Thyroid gland (tissue), 4 donors: Measurements from ENCODE around the gene RNF220.

Source experiments
- POLR2A ChIP-seq, 2 donors: fragments of 450-650 bp; IDR thresholded peaks; one replicate each; pipeline ENCODE4 v1.6.1; 2017; ENCODE audit warnings: antibody characterized with exemption in 2 of 2, mild to moderate bottlenecking in 2 of 2, moderate library complexity in 1 of 2
- TF ChIP-seq, protein P1 (sequence below), 6 experiments: fragments of 200-600 bp in 3 of 6; fragments of 450-650 bp in 3 of 6; sonication (generic) in 3 of 6; IDR thresholded peaks; one replicate each; pipeline ENCODE4 v1.5.1; 2016 to 2019; ENCODE audit warnings: antibody characterized with exemption in 6 of 6, mild to moderate bottlenecking in 2 of 6, inconsistent platforms in 1 of 6, moderate library complexity in 1 of 6

DNA sequence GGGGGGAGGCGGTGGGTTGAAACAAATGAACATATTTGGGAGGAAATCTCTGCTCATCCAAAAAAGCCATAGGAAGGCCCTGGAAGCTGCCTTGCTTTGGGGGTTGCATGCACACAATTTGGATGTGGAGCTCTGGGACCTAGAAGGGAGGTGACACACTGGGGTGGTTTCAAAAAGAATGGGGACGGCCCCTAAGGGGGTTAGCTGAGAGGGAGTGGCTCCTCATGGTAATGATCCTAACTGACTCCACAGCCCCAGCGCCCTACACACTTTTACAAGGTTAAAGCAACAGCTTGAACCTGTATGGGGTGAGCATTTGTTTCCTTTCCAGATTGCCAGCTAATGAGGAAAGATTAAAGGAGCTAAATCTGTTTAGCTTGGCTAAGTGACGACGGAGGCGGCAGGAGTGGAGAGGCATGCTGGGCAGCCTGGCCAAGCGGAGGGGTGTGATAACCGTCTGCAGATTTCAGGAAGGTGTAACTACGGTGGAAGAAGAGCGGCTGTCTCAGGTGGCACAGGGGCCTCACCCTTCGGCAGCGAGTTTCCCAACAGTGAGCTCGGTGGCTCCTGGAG lies 107.3 kb downstream of the RNF220 start:
- TF ChIP-seq, protein P1, sequence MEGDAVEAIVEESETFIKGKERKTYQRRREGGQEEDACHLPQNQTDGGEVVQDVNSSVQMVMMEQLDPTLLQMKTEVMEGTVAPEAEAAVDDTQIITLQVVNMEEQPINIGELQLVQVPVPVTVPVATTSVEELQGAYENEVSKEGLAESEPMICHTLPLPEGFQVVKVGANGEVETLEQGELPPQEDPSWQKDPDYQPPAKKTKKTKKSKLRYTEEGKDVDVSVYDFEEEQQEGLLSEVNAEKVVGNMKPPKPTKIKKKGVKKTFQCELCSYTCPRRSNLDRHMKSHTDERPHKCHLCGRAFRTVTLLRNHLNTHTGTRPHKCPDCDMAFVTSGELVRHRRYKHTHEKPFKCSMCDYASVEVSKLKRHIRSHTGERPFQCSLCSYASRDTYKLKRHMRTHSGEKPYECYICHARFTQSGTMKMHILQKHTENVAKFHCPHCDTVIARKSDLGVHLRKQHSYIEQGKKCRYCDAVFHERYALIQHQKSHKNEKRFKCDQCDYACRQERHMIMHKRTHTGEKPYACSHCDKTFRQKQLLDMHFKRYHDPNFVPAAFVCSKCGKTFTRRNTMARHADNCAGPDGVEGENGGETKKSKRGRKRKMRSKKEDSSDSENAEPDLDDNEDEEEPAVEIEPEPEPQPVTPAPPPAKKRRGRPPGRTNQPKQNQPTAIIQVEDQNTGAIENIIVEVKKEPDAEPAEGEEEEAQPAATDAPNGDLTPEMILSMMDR (IDR thresholded peaks at IDR 0.05), result no peak
- TF ChIP-seq POLR2A (IDR thresholded peaks at IDR 0.05), result no peak
